ENCODE measurements around the gene AP5B1. TPM values are rescaled to one million over a fixed set of nuclear protein-coding genes. Genes with fewer than 3 reads are reported as not detected.

Gene AP5B1
- total RNA-seq, 2 experiments from 2014 or later = 12.7 to 12.8 TPM

DNA sequence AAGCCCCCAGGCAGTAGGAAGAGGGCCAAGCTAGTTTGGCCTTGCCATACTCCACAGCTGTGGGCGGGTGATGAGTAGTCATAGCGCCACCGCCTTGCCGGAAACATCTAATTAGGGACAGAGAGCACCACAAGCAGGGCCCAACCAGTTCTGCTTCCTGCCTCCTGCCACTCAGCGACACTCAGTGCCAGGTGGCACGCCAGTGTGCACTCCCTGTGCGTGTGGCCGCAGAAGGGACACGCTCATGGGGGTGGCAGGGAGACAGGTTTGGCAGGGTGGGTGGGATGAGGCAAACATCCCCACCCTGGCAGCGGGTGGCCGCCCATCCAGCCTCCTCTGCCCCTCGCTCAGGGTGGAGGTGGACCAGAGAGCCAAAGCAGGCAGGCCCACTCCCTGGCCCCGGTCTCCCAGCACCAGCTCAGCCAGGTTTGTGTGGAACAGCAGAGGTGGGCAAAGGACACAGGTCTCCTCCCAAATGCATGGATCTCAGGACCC, 11.0 kb upstream of the AP5B1 start:
- H3K36me3 Mint-ChIP-seq (ENCODE audit: low read depth) = no peaks in the 10 kb centered on the region
- peaks cover 55% of the 10 kb centered on the region for H3K27me3 Mint-ChIP-seq
- Histone ChIP-seq H3K27ac (ENCODE audit: low read depth in 1 of 2, low read length in 2 of 2) (no peak overlapping the region), H3K9me3 (ENCODE audit: control insufficient read depth in 1 of 2, insufficient read depth in 1 of 2, low read length in 2 of 2) (peaks cover 0 to 14% of the 10 kb centered on the region in 2 experiments), H3K4me3 (ENCODE audit: low read length) (no peak overlapping the region), H3K27me3 (ENCODE audit: control insufficient read depth in 1 of 2, insufficient read depth in 2 of 2, low read length in 2 of 2) (peaks cover 33 to 35% of the 10 kb centered on the region in 2 experiments), H3K4me1 (ENCODE audit: insufficient read depth, low read length) (peaks cover 31% of the 10 kb centered on the region), H3K36me3 (ENCODE audit: insufficient read depth, low read length) (no peaks in the 10 kb centered on the region)
- TF ChIP-seq, protein P1, sequence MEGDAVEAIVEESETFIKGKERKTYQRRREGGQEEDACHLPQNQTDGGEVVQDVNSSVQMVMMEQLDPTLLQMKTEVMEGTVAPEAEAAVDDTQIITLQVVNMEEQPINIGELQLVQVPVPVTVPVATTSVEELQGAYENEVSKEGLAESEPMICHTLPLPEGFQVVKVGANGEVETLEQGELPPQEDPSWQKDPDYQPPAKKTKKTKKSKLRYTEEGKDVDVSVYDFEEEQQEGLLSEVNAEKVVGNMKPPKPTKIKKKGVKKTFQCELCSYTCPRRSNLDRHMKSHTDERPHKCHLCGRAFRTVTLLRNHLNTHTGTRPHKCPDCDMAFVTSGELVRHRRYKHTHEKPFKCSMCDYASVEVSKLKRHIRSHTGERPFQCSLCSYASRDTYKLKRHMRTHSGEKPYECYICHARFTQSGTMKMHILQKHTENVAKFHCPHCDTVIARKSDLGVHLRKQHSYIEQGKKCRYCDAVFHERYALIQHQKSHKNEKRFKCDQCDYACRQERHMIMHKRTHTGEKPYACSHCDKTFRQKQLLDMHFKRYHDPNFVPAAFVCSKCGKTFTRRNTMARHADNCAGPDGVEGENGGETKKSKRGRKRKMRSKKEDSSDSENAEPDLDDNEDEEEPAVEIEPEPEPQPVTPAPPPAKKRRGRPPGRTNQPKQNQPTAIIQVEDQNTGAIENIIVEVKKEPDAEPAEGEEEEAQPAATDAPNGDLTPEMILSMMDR (IDR thresholded peaks at IDR 0.05) = no peak
- peaks cover 8% of the 10 kb centered on the region for H3K4me1 Mint-ChIP-seq (ENCODE audit: low read depth)
- ChIA-PET POLR2A (interaction anchor here (0.9 kb wide), 1 partner anchor 11 kb away, joined by 3 read pairs; the partner anchor contains the start of gene AP5B1), CTCF (interaction anchor here (0.6 kb wide), 1 partner anchor 22 kb away, joined by 6 read pairs; no protein-coding TSS in a partner anchor)
- ATAC-seq (ENCODE audit: poor library complexity) (no peak), DNase-seq (peak in 6 of 14 experiments; percentile 26 to 83 (median 30))
- intact Hi-C loops (cut with DNase I, micrococcal nuclease) = no loop called here
- no peak overlapping the region for H3K27ac Mint-ChIP-seq
- no peaks in the 10 kb centered on the region for H3K9me3 Mint-ChIP-seq
- H3K4me3 Mint-ChIP-seq = no peak overlapping the region

DNA sequence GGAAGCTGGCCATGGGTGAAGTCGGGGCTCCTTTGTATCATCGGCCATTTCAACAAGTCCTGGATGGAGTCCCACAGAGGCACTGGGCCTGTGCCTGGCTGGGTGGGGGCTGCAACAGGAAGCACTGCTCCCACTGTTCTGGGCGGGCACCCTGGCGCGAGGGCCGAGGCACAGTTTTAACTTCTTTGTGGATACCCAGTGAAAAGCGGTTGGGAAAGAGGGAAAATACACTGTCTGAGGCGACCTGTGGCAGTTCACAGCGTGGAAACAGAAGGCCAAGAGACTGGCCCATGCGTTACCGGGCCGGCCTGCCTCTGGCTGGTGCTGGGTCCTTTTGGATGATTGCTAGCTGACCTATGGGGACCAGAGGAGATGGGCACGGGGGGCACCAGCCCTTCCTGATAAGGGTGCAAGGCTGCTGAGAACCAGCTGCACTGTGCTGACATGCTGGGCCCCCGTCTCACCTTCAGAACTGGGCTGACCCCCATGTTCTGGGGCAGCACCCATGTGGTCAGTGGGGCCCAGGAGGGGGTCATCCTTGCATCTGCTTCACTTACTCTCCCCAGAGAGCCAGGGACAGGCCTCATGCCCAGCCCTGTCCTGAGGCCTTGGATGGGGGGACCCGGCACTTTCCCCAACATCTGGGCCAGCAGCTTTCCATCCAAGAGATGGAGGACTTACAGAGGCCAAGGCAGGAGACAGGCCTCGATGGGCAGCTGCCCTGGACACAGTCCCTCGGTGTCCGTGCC, 10.3 kb upstream of the AP5B1 start:
- ATAC-seq (ENCODE audit: poor library complexity) (no peak), DNase-seq (no peak)
- TF ChIP-seq, protein P1 (IDR thresholded peaks at IDR 0.05) = no peak
- Mint-ChIP-seq H3K36me3 (ENCODE audit: low read depth) (no peaks in the 10 kb centered on the region), H3K4me3 (no peak overlapping the region), H3K9me3 (no peaks in the 10 kb centered on the region), H3K27ac (no peak overlapping the region), H3K27me3 (peaks cover 53% of the 10 kb centered on the region), H3K4me1 (ENCODE audit: low read depth) (peaks cover 8% of the 10 kb centered on the region)
- intact Hi-C loops (cut with DNase I, micrococcal nuclease) = no loop called here
- no peak overlapping the region for H3K4me3 ChIP-seq (ENCODE audit: low read length)
- H3K27ac ChIP-seq (ENCODE audit: low read depth in 1 of 2, low read length in 2 of 2) = no peak overlapping the region
- H3K36me3 ChIP-seq (ENCODE audit: insufficient read depth, low read length) = no peaks in the 10 kb centered on the region
- H3K4me1 ChIP-seq (ENCODE audit: insufficient read depth, low read length) = peaks cover 36% of the 10 kb centered on the region
- ChIA-PET CTCF (interaction anchor here (0.6 to 1.6 kb wide), 4 partner anchors 11 to 431 kb away, joined by 3 to 9 read pairs (median 4); no protein-coding TSS in a partner anchor), POLR2A (interaction anchor here (0.9 kb wide), 1 partner anchor 10 kb away, joined by 3 read pairs; the partner anchor contains the start of gene AP5B1)
- peaks cover 0 to 14% of the 10 kb centered on the region in 2 experiments for H3K9me3 ChIP-seq (ENCODE audit: control insufficient read depth in 1 of 2, insufficient read depth in 1 of 2, low read length in 2 of 2)
- H3K27me3 ChIP-seq (ENCODE audit: control insufficient read depth in 1 of 2, insufficient read depth in 2 of 2, low read length in 2 of 2) = peaks cover 38 to 39% of the 10 kb centered on the region in 2 experiments

DNA sequence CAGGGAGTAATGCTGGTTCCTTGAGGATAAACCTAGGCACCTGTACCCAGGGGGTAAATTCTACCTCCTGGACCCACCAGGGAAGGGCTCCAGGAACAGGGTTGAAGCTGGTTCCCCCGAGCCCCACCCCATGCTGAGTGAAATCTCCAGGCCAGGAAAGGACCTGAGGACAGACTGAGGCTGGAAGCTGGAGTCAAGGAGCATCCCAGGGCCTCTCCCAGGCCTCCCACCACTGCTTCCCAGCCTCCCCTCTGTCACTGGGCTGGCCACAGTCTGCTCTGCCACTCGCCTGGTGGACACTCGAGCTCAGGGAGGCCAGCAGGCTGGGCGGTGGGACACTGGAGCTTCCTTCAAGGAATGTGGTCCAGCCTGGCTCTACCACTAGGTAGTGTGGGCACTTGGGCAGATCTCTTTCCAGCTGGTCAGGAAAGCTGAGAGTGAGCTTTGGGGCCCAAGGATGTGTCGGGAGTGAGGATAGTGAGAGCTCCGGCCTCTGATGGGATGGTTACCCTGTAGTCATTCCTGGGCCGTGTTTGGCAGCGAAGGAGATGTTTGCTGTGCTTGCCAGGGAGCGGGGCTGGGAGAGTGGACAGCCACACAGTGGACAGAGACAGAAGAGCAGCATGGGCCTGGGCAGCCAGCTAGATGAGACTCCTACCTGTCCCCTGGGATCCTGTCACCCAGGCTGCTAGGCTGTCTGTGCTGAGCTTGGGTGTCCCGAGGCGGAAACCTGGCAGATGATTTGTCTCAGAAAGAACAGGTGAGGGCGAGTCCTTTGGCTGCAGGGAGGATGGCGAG, 9.5 kb upstream of the AP5B1 start:
- TF ChIP-seq, protein P1 (IDR thresholded peaks at IDR 0.05) = no peak
- H3K4me3 Mint-ChIP-seq = no peak overlapping the region
- ATAC-seq (ENCODE audit: poor library complexity) (no peak), DNase-seq (no peak)
- Histone ChIP-seq H3K4me3 (ENCODE audit: low read length) (no peak overlapping the region), H3K36me3 (ENCODE audit: insufficient read depth, low read length) (no peaks in the 10 kb centered on the region), H3K27ac (ENCODE audit: low read depth in 1 of 2, low read length in 2 of 2) (no peak overlapping the region), H3K9me3 (ENCODE audit: control insufficient read depth in 1 of 2, insufficient read depth in 1 of 2, low read length in 2 of 2) (peaks cover 0 to 14% of the 10 kb centered on the region in 2 experiments), H3K4me1 (ENCODE audit: insufficient read depth, low read length) (peaks cover 44% of the 10 kb centered on the region), H3K27me3 (ENCODE audit: control insufficient read depth in 1 of 2, insufficient read depth in 2 of 2, low read length in 2 of 2) (peaks cover 42 to 47% of the 10 kb centered on the region in 2 experiments)
- no peaks in the 10 kb centered on the region for H3K9me3 Mint-ChIP-seq
- intact Hi-C loops (cut with DNase I, micrococcal nuclease) = no loop called here
- no peak overlapping the region for H3K27ac Mint-ChIP-seq
- H3K36me3 Mint-ChIP-seq (ENCODE audit: low read depth) = no peaks in the 10 kb centered on the region
- peaks cover 14% of the 10 kb centered on the region for H3K4me1 Mint-ChIP-seq (ENCODE audit: low read depth)
- peaks cover 54% of the 10 kb centered on the region for H3K27me3 Mint-ChIP-seq
- ChIA-PET POLR2A (no interaction called here), CTCF (interaction anchor here (0.9 to 1.6 kb wide), 3 partner anchors 10 to 432 kb away, joined by 3 to 9 read pairs (median 3); no protein-coding TSS in a partner anchor)
